Spleen (tissue), 11 donors: ENCODE data around the gene HOXA5. TPM values are rescaled to one million over a fixed set of nuclear protein-coding genes. Genes with fewer than 3 reads are reported as not detected.
A peak's percentile ranks its signal among the peaks of the same experiment; 100 is the strongest.

Experiments used
- DNase-seq: peaks from one replicate; pipeline ENCODE4 v3.0.0-alpha.2; 2020
- H3K27ac ChIP-seq, 8 donors: fragments of 200-600 bp; sonication (generic) in 7 of 8; 1 replicate in 4 of 8; 2 replicates in 4 of 8; pipeline versions ENCODE4 v1.5.0 to v1.8.0; 2016 to 2021; ENCODE audit warnings: inconsistent platforms in 4 of 8, mild to moderate bottlenecking in 4 of 8, moderate library complexity in 1 of 8
- H3K27me3 ChIP-seq, 7 donors: fragments of 200-600 bp; sonication (generic) in 6 of 7; replicated peaks in 1 of 7; 1 replicate in 4 of 7; 2 replicates in 3 of 7; pipeline versions ENCODE4 v1.5.0 to v1.8.0; 2016 to 2021; ENCODE audit warnings: inconsistent platforms in 3 of 7, mild to moderate bottlenecking in 1 of 7
- H3K36me3 ChIP-seq, 6 donors: fragments of 200-600 bp; sonication (generic) in 5 of 6; 1 replicate in 4 of 6; 2 replicates in 2 of 6; pipeline versions ENCODE4 v1.5.0 to v1.8.0; 2016 to 2021; ENCODE audit warnings: inconsistent platforms in 2 of 6
- H3K4me1 ChIP-seq, 6 donors: fragments of 200-600 bp; sonication (generic) in 5 of 6; 1 replicate in 3 of 6; 2 replicates in 3 of 6; pipeline versions ENCODE4 v1.5.0 to v1.8.0; 2016 to 2021; ENCODE audit warnings: inconsistent platforms in 3 of 6
- H3K4me3 ChIP-seq, 8 donors: fragments of 200-600 bp; sonication (generic) in 7 of 8; 1 replicate in 4 of 8; 2 replicates in 4 of 8; pipeline versions ENCODE4 v1.5.0 to v1.8.0; 2016 to 2021; ENCODE audit warnings: inconsistent platforms in 4 of 8, mild to moderate bottlenecking in 4 of 8, moderate library complexity in 2 of 8
- H3K9me3 ChIP-seq, 8 donors: fragments of 200-600 bp; sonication (generic) in 7 of 8; 1 replicate in 4 of 8; 2 replicates in 4 of 8; pipeline versions ENCODE4 v1.5.0 to v1.8.0; 2016 to 2021; ENCODE audit warnings: inconsistent platforms in 4 of 8
- CTCF ChIP-seq, 11 experiments: fragments of 200-600 bp in 7 of 11; fragments of 450-650 bp in 4 of 11; sonication (generic) in 4 of 11; IDR thresholded peaks in 8 of 11; conservative IDR thresholded peaks in 3 of 11; 1 replicate in 7 of 11; 2 replicates in 4 of 11; pipeline versions ENCODE4 v1.4.0 to v1.8.0; 2016 to 2021; ENCODE audit warnings: antibody characterized with exemption in 11 of 11, inconsistent platforms in 4 of 11, mild to moderate bottlenecking in 1 of 11
- POLR2A ChIP-seq, 3 donors: fragments of 450-650 bp; IDR thresholded peaks; one replicate each; pipeline ENCODE4 v1.5.1; 2017; ENCODE audit warnings: antibody characterized with exemption in 3 of 3, mild to moderate bottlenecking in 1 of 3
- POLR2AphosphoS5 ChIP-seq, 3 donors: sonication (generic); formaldehyde crosslinking; IDR thresholded peaks; one replicate each; pipeline ENCODE4 v1.5.1; 2017; ENCODE audit warnings: antibody characterized with exemption in 3 of 3
- WGBS, 5 donors: extraction: QIAGEN DNeasy Blood & Tissue Kit in 3 of 5; methylation state at CpG; one replicate each; pipeline versions ENCODE4 v1.1.5 to v1.1.7; 2013 to 2018; 5-methylcytosine and 5-hydroxymethylcytosine counted together
- intact Hi-C: fragments of 100-400 bp; cut with DNase I; formaldehyde crosslinking; loops from one replicate; pipeline ENCODE4 v1.15.0; 2023; ENCODE audit warnings: low total_unique reads
- polyA plus RNA-seq, 3 donors: library from polyadenylated mRNA; stranded (reverse); fragments of 200-250 nt; gene quantifications; one replicate each; pipeline ENCODE4 v1.2.1, GENCODE V29; 2013
- total RNA-seq, 7 donors: library from RNA; depleted of rRNA in 3 of 7; stranded (reverse); fragments of >200 nt in 3 of 7; fragmentation: NEBNext Ultra II Directional in 4 of 7; extraction: Animal tissue kit (Norgen Biotek cat#: 25700) in 4 of 7; gene quantifications; one replicate each; pipeline versions ENCODE4 v1.1.0 to v1.2.1, GENCODE V29; 2016 to 2021
- donor health status: healthy with polysubstance abuse.
- donor health status: DM: no; HTN: no; CAD: no; lungs with moderate emphysema.
- donor health status: DM: no; HTN: no; CAD: no.
- donor health status: Bipolar disorder and iron deficiency.
- donor health status: healthy.
- donor health status: DM: no; HTN: no; CAD: no.
- donor health status: DM: yes; HTN: yes; CAD: no.

The HOXA5 gene
- total and polyA plus RNA-seq, 10 donors = 1.6 to 9.3 (median 3.3) TPM

GRCh38 chr7:27171637-27172314, 28.3 kb upstream of the HOXA5 start:
- Histone ChIP-seq H3K27ac (no peak overlapping the region), H3K4me3 (no peak overlapping the region), H3K36me3 (no peaks in the 10 kb centered on the region), H3K9me3 (peaks cover 0 to 8% (median 0%) of the 10 kb centered on the region in 8 donors), H3K27me3 (peaks cover 47 to 100% (median 100%) of the 10 kb centered on the region in 7 donors), H3K4me1 (peaks cover 17 to 82% (median 49%) of the 10 kb centered on the region in 6 donors)
- peak; percentile 54 for DNase-seq
- intact Hi-C loops = no loop called here
- WGBS, 5 donors = 4 to 10% (median 6%) methylated on average over 30 of the region's 30 CpGs
- TF ChIP-seq CTCF (IDR thresholded peaks at IDR 0.05 in 8 of 11, conservative IDR thresholded peaks at IDR 0.05 in 3 of 11) = no peak
- no peak for TF ChIP-seq POLR2A (IDR thresholded peaks at IDR 0.05)
- peak in 1 of 3 donors; percentile 3 for TF ChIP-seq POLR2AphosphoS5 (IDR thresholded peaks at IDR 0.05)

- WGBS, 5 donors = 3 to 16% (median 10%) methylated on average over 8 of the region's 8 CpGs
- peaks cover 51 to 100% (median 100%) of the 10 kb centered on the region in 7 donors for H3K27me3 ChIP-seq
- H3K36me3 ChIP-seq = no peaks in the 10 kb centered on the region
- peak; percentile 62 for DNase-seq
- H3K9me3 ChIP-seq = peaks cover 0 to 9% (median 0%) of the 10 kb centered on the region in 8 donors
- H3K4me3 ChIP-seq = no peak overlapping the region
- peaks cover 22 to 87% (median 54%) of the 10 kb centered on the region in 6 donors for H3K4me1 ChIP-seq
- intact Hi-C loops = no loop called here
- no peak overlapping the region for H3K27ac ChIP-seq
- TF ChIP-seq POLR2AphosphoS5 (IDR thresholded peaks at IDR 0.05) (peak in 2 of 3 donors; percentile 4 to 14), CTCF (IDR thresholded peaks at IDR 0.05 in 8 of 11, conservative IDR thresholded peaks at IDR 0.05 in 3 of 11) (no peak)
These were observed 27.8 kb upstream of the HOXA5 start for GRCh38 chr7:27171325-27171636.

GRCh38 chr7:27170426-27171324, 27.2 kb upstream of the HOXA5 start:
- Histone ChIP-seq H3K27me3 (peaks cover 57 to 100% (median 100%) of the 10 kb centered on the region in 7 donors), H3K27ac (no peak overlapping the region), H3K36me3 (no peaks in the 10 kb centered on the region), H3K4me3 (no peak overlapping the region), H3K9me3 (peaks cover 0 to 14% (median 0%) of the 10 kb centered on the region in 8 donors), H3K4me1 (peaks cover 23 to 89% (median 60%) of the 10 kb centered on the region in 6 donors)
- WGBS, 5 donors = 27 to 29% (median 27%) methylated on average over 11 of the region's 11 CpGs
- intact Hi-C loops = no loop called here
- no peak for TF ChIP-seq POLR2A (IDR thresholded peaks at IDR 0.05)
- no peak for TF ChIP-seq POLR2AphosphoS5 (IDR thresholded peaks at IDR 0.05)
- no peak for TF ChIP-seq CTCF (IDR thresholded peaks at IDR 0.05 in 8 of 11, conservative IDR thresholded peaks at IDR 0.05 in 3 of 11)
- DNase-seq = no peak
